Endothelial cell of umbilical vein (primary cell): ENCODE data around the gene MERTK. TPM values are rescaled to one million over a fixed set of nuclear protein-coding genes. Genes with fewer than 3 reads are reported as not detected.

Source experiments
- BruUV-seq: library from RNA; stranded (reverse); fragments of 400-500 nt; replicated peaks from 2 replicates; lab custom pipeline; 2021; lab: Mats Ljungman, UMichigan
- CTCF ChIA-PET: fragments of 300-600, 350-600 bp; sonication (Branson Sonifier 250); formaldehyde crosslinking; loops from one replicate; lab custom pipeline; 2021; ENCODE audit warnings: antibody characterized with exemption, inconsistent platforms; lab: Charles Lee
- POLR2A ChIA-PET: fragments of 300-600, 350-600 bp; sonication (Branson Sonifier 250); formaldehyde crosslinking; loops from one replicate; lab custom pipeline; 2021; ENCODE audit warnings: antibody characterized with exemption, inconsistent platforms; lab: Charles Lee
- DNase-seq: peaks from one replicate; pipeline ENCODE4 v3.0.0-alpha.2; 2011; ENCODE audit warnings: low read depth, low spot score
- FAIRE-seq: peaks from 2 replicates; lab custom pipeline; 2011; peaks lifted over from hg19 to GRCh38; lab: Jason Lieb, UNC
- H2AFZ ChIP-seq: 2 replicates; pipeline ENCODE4 v1.6.0; 2012; ENCODE audit warnings: low read depth, low read length, control low read depth, inconsistent platforms
- H3K27ac ChIP-seq: 2 replicates; pipeline ENCODE4 v1.5.1; 2011; ENCODE audit warnings: low read depth, mild to moderate bottlenecking, control low read depth, low read length, moderate library complexity; ENCODE audit not compliant: insufficient read depth
- H3K27me3 ChIP-seq, 2 experiments: 2 replicates each; pipeline versions ENCODE4 v1.6.0 to v1.6.1; 2011; ENCODE audit warnings: low read length in 2 of 2, mixed read lengths in 1 of 2; ENCODE audit not compliant: control insufficient read depth in 2 of 2, insufficient read depth in 2 of 2
- H3K36me3 ChIP-seq, 2 experiments: 2 replicates in 1 of 2; 3 replicates in 1 of 2; pipeline ENCODE4 v1.5.1; 2011; ENCODE audit warnings: low read length in 2 of 2, mild to moderate bottlenecking in 1 of 2, moderate library complexity in 1 of 2; ENCODE audit not compliant: control insufficient read depth in 2 of 2, insufficient read depth in 2 of 2; ENCODE audit errors: extremely low read depth in 1 of 2
- H3K4me1 ChIP-seq: 3 replicates; pipeline ENCODE4 v1.5.1; 2011; ENCODE audit warnings: mild to moderate bottlenecking, low read length; ENCODE audit not compliant: control insufficient read depth, insufficient read depth; ENCODE audit errors: extremely low read depth
- H3K4me2 ChIP-seq: 2 replicates; pipeline ENCODE4 v1.6.1; 2011; ENCODE audit warnings: low read length, control low read depth, mixed read lengths; ENCODE audit not compliant: insufficient read depth
- H3K4me3 ChIP-seq, 3 experiments: fragments of 200-600 bp in 1 of 3; sonication (generic), shearing (Covaris generic) in 1 of 3; replicated peaks in 1 of 3; 2 replicates each; pipeline ENCODE4 v1.5.1; 2011 to 2016; ENCODE audit warnings: control low read depth in 3 of 3, low read length in 3 of 3, mild to moderate bottlenecking in 2 of 3, inconsistent platforms in 1 of 3, low read depth in 1 of 3, moderate library complexity in 1 of 3; ENCODE audit not compliant: insufficient read depth in 1 of 3
- H3K79me2 ChIP-seq: 2 replicates; pipeline ENCODE4 v1.6.0; 2012; ENCODE audit warnings: low read length, inconsistent platforms; ENCODE audit not compliant: control insufficient read depth, insufficient read depth
- H3K9ac ChIP-seq: replicated peaks from 2 replicates; pipeline ENCODE3; 2011; ENCODE audit warnings: low read length, control low read depth; ENCODE audit not compliant: insufficient read depth; ENCODE audit errors: extremely low read depth
- H3K9me1 ChIP-seq: replicated peaks from 3 replicates; pipeline ENCODE4 v1.6.0; 2011; ENCODE audit warnings: mild to moderate bottlenecking, low read length; ENCODE audit not compliant: control insufficient read depth, insufficient read depth; ENCODE audit errors: extremely low read depth
- H3K9me3 ChIP-seq: replicated peaks from 2 replicates; pipeline ENCODE4 v1.5.1; 2012; ENCODE audit warnings: low read length, inconsistent platforms; ENCODE audit not compliant: control insufficient read depth, insufficient read depth
- H4K20me1 ChIP-seq: replicated peaks from 2 replicates; pipeline ENCODE3; 2011; ENCODE audit warnings: mild to moderate bottlenecking, low read length; ENCODE audit not compliant: control insufficient read depth, insufficient read depth; ENCODE audit errors: extremely low read depth
- EZH2 ChIP-seq: IDR thresholded peaks from 2 replicates; pipeline ENCODE4 v1.6.1; 2012; ENCODE audit warnings: borderline replicate concordance, low read depth, mild to moderate bottlenecking, moderate library complexity, low read length, inconsistent platforms; ENCODE audit not compliant: severe bottlenecking
- FOS ChIP-seq: IDR thresholded peaks from 2 replicates; pipeline ENCODE4 v1.6.1; 2011; ENCODE audit warnings: mild to moderate bottlenecking, low read length, moderate library complexity, borderline replicate concordance; ENCODE audit not compliant: insufficient read depth
- GATA2 ChIP-seq: IDR thresholded peaks from 2 replicates; pipeline ENCODE4 v1.7.0; 2011; ENCODE audit warnings: low read depth, mild to moderate bottlenecking, moderate library complexity, mixed read lengths, low read length; ENCODE audit not compliant: insufficient read length, insufficient read depth
- JUN ChIP-seq: IDR thresholded peaks from 2 replicates; pipeline ENCODE4 v1.6.1; 2011; ENCODE audit warnings: borderline replicate concordance, low read depth; ENCODE audit not compliant: insufficient read length, insufficient read depth
- MAX ChIP-seq: IDR thresholded peaks from 2 replicates; pipeline ENCODE4 v1.6.1; 2011; ENCODE audit not compliant: insufficient read depth, insufficient read length
- MYC ChIP-seq: IDR thresholded peaks from one replicate; pipeline ENCODE4 v1.6.1; 2011; ENCODE audit warnings: mild to moderate bottlenecking, low read depth, low read length
- POLR2A ChIP-seq: IDR thresholded peaks from 2 replicates; pipeline ENCODE4 v1.6.1; 2012; ENCODE audit warnings: low read depth, mild to moderate bottlenecking, control low read depth, low read length
- POLR2AphosphoS5 ChIP-seq: IDR thresholded peaks from 2 replicates; pipeline ENCODE4 v1.6.1; 2012; ENCODE audit warnings: low read depth, mild to moderate bottlenecking, control low read depth, low read length, moderate library complexity; ENCODE audit not compliant: insufficient read depth
- dilution Hi-C: fragments of 300-500 bp; cut with MboI; formaldehyde crosslinking; loops from one replicate; pipeline ENCODE4 v1.15.0; 2019; ENCODE audit warnings: low sequenced_read_pairs; ENCODE audit not compliant: extremely low pct_ligation_motif_present
- intact Hi-C: fragments of 100-400 bp; cut with micrococcal nuclease; formaldehyde crosslinking; loops from one replicate; pipeline ENCODE4 v1.10.0; 2022
- polyA plus RNA-seq, 4 experiments: library from polyadenylated mRNA; depleted of rRNA in 3 of 4; stranded (reverse) in 3 of 4; unstranded in 1 of 4; fragments of >200 nt; gene quantifications; 2 replicates each; pipeline versions ENCODE4 v1.2.1 to v1.2.3, GENCODE V29; 2011 to 2012; ENCODE audit warnings: missing spikeins in 1 of 4
- total RNA-seq: library from RNA; stranded (reverse); gene quantifications from 2 replicates; pipeline ENCODE4 v1.2.3, GENCODE V29; 2021
- TF ChIP-seq, protein P1 (sequence below), 2 donors: IDR thresholded peaks; 1 replicate in 1 of 2; 2 replicates in 1 of 2; pipeline ENCODE4 v1.5.1; 2011; ENCODE audit warnings: low read length in 2 of 2, mild to moderate bottlenecking in 2 of 2, moderate library complexity in 2 of 2, control low read depth in 1 of 2, inconsistent platforms in 1 of 2, low read depth in 1 of 2; ENCODE audit not compliant: insufficient read depth in 1 of 2; ENCODE audit errors: extremely low read depth in 1 of 2

Gene MERTK
- total and polyA plus RNA-seq, 2 donors (not counting 3 experiments of a cell fraction or from before 2014, with no cell fraction given) = 37.3 to 39.6 TPM

DNA sequence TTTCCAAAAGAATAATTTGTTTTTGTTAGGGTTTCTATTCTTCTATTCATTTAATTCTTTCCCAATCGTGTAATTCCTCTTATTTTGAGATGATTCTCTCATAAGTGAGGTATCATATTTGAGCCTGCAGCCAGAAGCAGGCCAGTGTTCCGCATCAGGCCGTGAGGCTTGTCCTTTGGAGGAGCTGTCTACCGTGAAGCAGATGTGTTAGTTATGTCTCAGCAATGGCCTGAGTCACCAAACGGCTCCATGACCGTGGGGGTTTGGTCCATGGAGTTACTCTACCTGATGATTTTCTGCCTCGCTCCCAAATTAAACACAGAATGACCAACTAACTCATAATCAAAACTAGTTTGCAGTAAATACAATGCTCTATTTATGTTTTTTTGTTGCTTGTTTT lies 92.4 kb downstream of the MERTK start:
- no peak for DNase-seq
- no peaks in the 10 kb centered on the region for H3K27me3 ChIP-seq
- no peaks in the 10 kb centered on the region for H3K9me3 ChIP-seq
- CTCF ChIA-PET = interaction anchor here (1.2 kb wide), 1 partner anchor 12 kb away, joined by 4 read pairs; no protein-coding TSS in a partner anchor
- intact Hi-C loops (no loop called here), dilution Hi-C loops (no loop called here)
- no peak overlapping the region for H3K27ac ChIP-seq
- no peak overlapping the region for H3K9ac ChIP-seq
- H3K79me2 ChIP-seq = no peaks in the 10 kb centered on the region
- H3K4me1 ChIP-seq = no peaks in the 10 kb centered on the region
- no peaks in the 10 kb centered on the region for H3K9me1 ChIP-seq
- FAIRE-seq = no peak
- H2AFZ ChIP-seq = no peak overlapping the region
- BruUV-seq = no TSS peak
- H3K4me3 ChIP-seq = no peak overlapping the region
- H4K20me1 ChIP-seq = no peaks in the 10 kb centered on the region
- no peak overlapping the region for H3K4me2 ChIP-seq
- H3K36me3 ChIP-seq = peaks cover 11 to 12% of the 10 kb centered on the region in 2 experiments
- POLR2A ChIA-PET = no interaction called here
- TF ChIP-seq EZH2 = no peak
- no peak for TF ChIP-seq FOS
- no peak for TF ChIP-seq POLR2AphosphoS5
- TF ChIP-seq JUN = no peak
- no peak for TF ChIP-seq POLR2A
- no peak for TF ChIP-seq GATA2
- no peak for TF ChIP-seq MAX
- no peak for TF ChIP-seq MYC
- TF ChIP-seq, protein P1, sequence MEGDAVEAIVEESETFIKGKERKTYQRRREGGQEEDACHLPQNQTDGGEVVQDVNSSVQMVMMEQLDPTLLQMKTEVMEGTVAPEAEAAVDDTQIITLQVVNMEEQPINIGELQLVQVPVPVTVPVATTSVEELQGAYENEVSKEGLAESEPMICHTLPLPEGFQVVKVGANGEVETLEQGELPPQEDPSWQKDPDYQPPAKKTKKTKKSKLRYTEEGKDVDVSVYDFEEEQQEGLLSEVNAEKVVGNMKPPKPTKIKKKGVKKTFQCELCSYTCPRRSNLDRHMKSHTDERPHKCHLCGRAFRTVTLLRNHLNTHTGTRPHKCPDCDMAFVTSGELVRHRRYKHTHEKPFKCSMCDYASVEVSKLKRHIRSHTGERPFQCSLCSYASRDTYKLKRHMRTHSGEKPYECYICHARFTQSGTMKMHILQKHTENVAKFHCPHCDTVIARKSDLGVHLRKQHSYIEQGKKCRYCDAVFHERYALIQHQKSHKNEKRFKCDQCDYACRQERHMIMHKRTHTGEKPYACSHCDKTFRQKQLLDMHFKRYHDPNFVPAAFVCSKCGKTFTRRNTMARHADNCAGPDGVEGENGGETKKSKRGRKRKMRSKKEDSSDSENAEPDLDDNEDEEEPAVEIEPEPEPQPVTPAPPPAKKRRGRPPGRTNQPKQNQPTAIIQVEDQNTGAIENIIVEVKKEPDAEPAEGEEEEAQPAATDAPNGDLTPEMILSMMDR (IDR thresholded peaks at IDR 0.05; ENCODE audit: extremely low read depth in 1 of 2, insufficient read depth in 1 of 2, low read depth in 1 of 2, low read length in 2 of 2) = no peak
